ENCODE data around the gene SLC12A8. TPM values are rescaled to one million over a fixed set of nuclear protein-coding genes. Genes with fewer than 3 reads are reported as not detected.

SLC12A8 gene
- total and polyA plus RNA-seq, 9 of the 15 experiments (the other 6 are each of a cell fraction or from before 2014, with no cell fraction given) = 0.04 to 0.33 (median 0.09) TPM; not detected in 4

DNA sequence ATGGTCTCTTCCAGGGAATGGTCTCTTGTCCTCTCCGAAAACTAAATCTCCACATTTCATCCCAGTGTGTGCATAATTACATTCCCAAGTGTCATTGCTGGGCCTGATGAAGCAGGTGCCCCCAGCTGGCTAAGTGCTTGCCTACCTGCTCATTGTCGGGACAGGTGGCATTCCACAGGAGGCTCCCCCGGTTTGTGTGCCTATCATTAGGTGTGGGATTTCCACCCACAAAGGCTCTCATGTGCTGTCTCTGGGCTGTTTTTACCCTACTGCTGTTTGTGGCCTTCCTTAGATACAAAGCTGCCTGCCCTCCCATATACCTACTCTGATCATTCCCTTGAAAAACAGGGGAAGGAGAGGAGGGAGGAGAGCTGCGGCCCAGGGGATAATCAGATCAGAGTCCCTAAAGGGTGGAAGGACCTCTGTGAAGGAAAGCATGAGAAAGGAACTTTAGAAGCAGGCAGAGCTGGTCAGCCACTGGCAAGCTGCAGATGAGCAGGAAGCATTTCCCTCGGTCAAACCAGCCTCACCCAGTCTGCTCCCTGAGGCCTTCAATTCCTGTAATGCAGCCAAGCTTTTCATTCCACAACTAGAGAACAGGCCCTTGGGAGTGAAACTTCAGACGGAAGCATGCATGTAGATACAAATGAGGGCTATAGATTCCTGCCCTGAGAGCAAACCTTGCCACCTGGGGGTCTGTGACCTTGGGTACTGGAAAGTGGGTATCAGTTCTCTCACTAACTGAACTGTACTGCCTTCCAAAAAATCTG is 96.1 kb downstream of the SLC12A8 start:
- H3K27me3 ChIP-seq (ENCODE audit: control insufficient read depth in 2 of 2, insufficient read depth in 2 of 2, low read length in 2 of 2) = peaks cover 3 to 27% of the 10 kb centered on the region in 2 experiments; a peak in 3 of 5 replicates
- H2AFZ ChIP-seq (ENCODE audit: low read depth, low read length) = no peak overlapping the region
- H3K79me2 ChIP-seq (ENCODE audit: control insufficient read depth, insufficient read depth, low read length) = no peaks in the 10 kb centered on the region
- POLR2A ChIA-PET = no interaction called here
- WGBS (ENCODE audit: insufficient coverage, low coverage, missing lambda C conversion rate) = 19% methylated on average over 5 of the region's 6 CpGs
- H3K4me2 ChIP-seq (ENCODE audit: insufficient read depth, low read length) = no peak overlapping the region
- intact Hi-C loops (cut with micrococcal nuclease) (no loop called here), in situ Hi-C loops (cut with MboI) (no loop called here)
- no peaks in the 10 kb centered on the region; a peak in 1 of 5 replicates for H3K4me1 ChIP-seq (replicated peaks in 1 of 2; ENCODE audit: control insufficient read depth in 2 of 2, insufficient read depth in 2 of 2, low read length in 2 of 2)
- H3K9me3 ChIP-seq (replicated peaks; ENCODE audit: control insufficient read depth, insufficient read depth, low read depth, low read length) = no peaks in the 10 kb centered on the region
- CTCF ChIA-PET (ENCODE audit: low intra/inter-chr PET ratio) = no interaction called here
- H3K9me1 ChIP-seq (ENCODE audit: control insufficient read depth, insufficient read depth, low read length) = no peaks in the 10 kb centered on the region
- no TSS peak for BruUV-seq (replicated peaks)
- no peak overlapping the region for H3K27ac ChIP-seq (ENCODE audit: extremely low read depth, low read depth, low read length)
- DNase-seq (ENCODE audit: extremely low read depth in 1 of 4, low spot score in 3 of 4) = no peak
- no peak for FAIRE-seq
- H3K36me3 ChIP-seq (ENCODE audit: control insufficient read depth, insufficient read depth, low read length) = no peaks in the 10 kb centered on the region
- H3K9ac ChIP-seq (ENCODE audit: insufficient read depth in 1 of 2, low read depth in 2 of 2, low read length in 2 of 2) = no peak overlapping the region
- ATAC-seq = no peak
- H3K4me3 ChIP-seq = no peak overlapping the region
- H4K20me1 ChIP-seq (replicated peaks; ENCODE audit: control insufficient read depth, insufficient read depth, low read length) = no peaks in the 10 kb centered on the region
- no peak for TF ChIP-seq ZNF586 (CRISPR knock-in tag; conservative IDR thresholded peaks at IDR 0.05)
- no peak for TF ChIP-seq ZBTB17 (CRISPR knock-in tag; IDR thresholded peaks at IDR 0.05)
- TF ChIP-seq RCOR1 (IDR thresholded peaks at IDR 0.05; ENCODE audit: borderline replicate concordance in 1 of 2, low read depth in 2 of 2, low read length in 2 of 2) = no peak
- TF ChIP-seq, protein P1, sequence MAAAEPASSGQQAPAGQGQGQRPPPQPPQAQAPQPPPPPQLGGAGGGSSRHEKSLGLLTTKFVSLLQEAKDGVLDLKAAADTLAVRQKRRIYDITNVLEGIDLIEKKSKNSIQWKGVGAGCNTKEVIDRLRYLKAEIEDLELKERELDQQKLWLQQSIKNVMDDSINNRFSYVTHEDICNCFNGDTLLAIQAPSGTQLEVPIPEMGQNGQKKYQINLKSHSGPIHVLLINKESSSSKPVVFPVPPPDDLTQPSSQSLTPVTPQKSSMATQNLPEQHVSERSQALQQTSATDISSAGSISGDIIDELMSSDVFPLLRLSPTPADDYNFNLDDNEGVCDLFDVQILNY (CRISPR knock-in tag; IDR thresholded peaks at IDR 0.05) = no peak
- TF ChIP-seq LCOR (CRISPR knock-in tag; IDR thresholded peaks at IDR 0.05) = no peak
- TF ChIP-seq BRD4 (IDR thresholded peaks at IDR 0.05) = no peak
- TF ChIP-seq ESRRA (IDR thresholded peaks at IDR 0.05; ENCODE audit: borderline replicate concordance, low read depth) = no peak
- no peak for TF ChIP-seq SPI1 (IDR thresholded peaks at IDR 0.05; ENCODE audit: borderline replicate concordance, low read depth, low read length)
- TF ChIP-seq HDGF (IDR thresholded peaks at IDR 0.05) = no peak
- TF ChIP-seq ZNF764 (CRISPR knock-in tag; IDR thresholded peaks at IDR 0.05; ENCODE audit: low read depth) = no peak
- no peak for TF ChIP-seq PCBP1 (IDR thresholded peaks at IDR 0.05; ENCODE audit: low read depth, low read length, poor library complexity, severe bottlenecking)
- no peak for TF ChIP-seq SRSF1 (IDR thresholded peaks at IDR 0.05; ENCODE audit: low read depth, low read length)
- TF ChIP-seq ILK (tag; IDR thresholded peaks at IDR 0.05; ENCODE audit: borderline replicate concordance, low read depth) = no peak
- no peak for TF ChIP-seq ATF7 (IDR thresholded peaks at IDR 0.05)
- TF ChIP-seq, protein P2, sequence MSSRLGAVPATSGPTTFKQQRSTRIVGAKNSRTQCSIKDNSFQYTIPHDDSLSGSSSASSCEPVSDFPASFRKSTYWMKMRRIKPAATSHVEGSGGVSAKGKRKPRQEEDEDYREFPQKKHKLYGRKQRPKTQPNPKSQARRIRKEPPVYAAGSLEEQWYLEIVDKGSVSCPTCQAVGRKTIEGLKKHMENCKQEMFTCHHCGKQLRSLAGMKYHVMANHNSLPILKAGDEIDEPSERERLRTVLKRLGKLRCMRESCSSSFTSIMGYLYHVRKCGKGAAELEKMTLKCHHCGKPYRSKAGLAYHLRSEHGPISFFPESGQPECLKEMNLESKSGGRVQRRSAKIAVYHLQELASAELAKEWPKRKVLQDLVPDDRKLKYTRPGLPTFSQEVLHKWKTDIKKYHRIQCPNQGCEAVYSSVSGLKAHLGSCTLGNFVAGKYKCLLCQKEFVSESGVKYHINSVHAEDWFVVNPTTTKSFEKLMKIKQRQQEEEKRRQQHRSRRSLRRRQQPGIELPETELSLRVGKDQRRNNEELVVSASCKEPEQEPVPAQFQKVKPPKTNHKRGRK (tag; IDR thresholded peaks at IDR 0.05) = no peak
- no peak for TF ChIP-seq NFE2 (IDR thresholded peaks at IDR 0.05; ENCODE audit: low read depth)
- TF ChIP-seq WHSC1 (IDR thresholded peaks at IDR 0.05; ENCODE audit: low read length) = no peak
